ENCODE measurements around the gene RBM5.

RBM5 gene

DNA sequence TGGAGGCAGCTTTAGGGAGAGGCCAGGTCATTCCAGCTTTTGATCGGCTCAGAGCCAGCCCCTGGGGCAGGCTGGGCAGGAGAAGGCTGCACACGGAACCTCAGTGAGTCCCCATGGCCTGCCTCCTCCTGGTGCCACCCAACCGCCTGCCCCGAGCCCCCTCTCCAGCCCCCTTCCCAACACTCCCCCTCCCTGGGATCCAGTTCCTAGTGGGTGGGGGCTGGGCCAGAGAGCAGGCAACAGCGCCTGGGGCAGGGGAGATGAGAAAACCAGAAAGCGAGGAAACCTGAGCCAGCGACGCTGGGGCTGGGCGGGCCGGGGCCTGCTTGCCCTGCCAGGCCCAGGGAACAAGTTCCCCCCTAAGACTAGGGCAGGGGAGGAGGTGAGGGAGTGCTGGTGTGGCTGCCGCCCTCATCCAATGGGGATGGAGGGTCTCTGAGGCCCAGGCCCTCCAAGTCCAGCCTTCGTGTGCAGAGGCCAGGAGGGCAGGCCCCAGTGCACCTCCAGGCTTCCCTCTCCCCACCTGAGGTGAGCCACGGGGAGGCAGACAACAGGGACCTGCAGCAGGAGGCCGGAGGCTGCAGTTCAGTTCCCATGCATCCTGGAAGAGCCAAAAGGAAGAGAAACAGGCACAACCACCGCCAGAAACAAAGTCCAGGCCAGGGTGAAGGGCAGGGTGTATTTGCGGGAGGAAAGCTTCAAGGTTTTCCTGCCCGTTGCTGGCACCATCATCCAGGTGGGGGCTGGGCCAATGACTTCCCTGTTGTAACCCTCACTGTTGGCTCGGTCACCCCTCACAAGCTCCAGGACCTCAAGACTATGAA, 62.4 kb downstream of the RBM5 start:
- Histone ChIP-seq H3K36me3 (ENCODE audit: control insufficient read depth in 5 of 5, insufficient read depth in 5 of 5, low read length in 5 of 5) (no peaks in the 10 kb centered on the region), H3K27ac (ENCODE audit: low read depth, low read length) (no peak overlapping the region), H3K4me3 (ENCODE audit: low read depth in 1 of 5, low read length in 5 of 5) (no peak overlapping the region), H3K9me3 (ENCODE audit: control insufficient read depth in 5 of 5, low read length in 5 of 5) (no peaks in the 10 kb centered on the region), H3K27me3 (ENCODE audit: control insufficient read depth in 5 of 5, insufficient read depth in 4 of 5, low read length in 5 of 5) (peaks cover 3 to 6% (median 5%) of the 10 kb centered on the region in 5 donors), H3K9ac (ENCODE audit: low read length in 5 of 5) (no peak overlapping the region), H3K4me1 (ENCODE audit: control insufficient read depth in 5 of 5, insufficient read depth in 5 of 5, low read length in 5 of 5) (peaks cover 0 to 21% (median 14%) of the 10 kb centered on the region in 5 donors)

DNA sequence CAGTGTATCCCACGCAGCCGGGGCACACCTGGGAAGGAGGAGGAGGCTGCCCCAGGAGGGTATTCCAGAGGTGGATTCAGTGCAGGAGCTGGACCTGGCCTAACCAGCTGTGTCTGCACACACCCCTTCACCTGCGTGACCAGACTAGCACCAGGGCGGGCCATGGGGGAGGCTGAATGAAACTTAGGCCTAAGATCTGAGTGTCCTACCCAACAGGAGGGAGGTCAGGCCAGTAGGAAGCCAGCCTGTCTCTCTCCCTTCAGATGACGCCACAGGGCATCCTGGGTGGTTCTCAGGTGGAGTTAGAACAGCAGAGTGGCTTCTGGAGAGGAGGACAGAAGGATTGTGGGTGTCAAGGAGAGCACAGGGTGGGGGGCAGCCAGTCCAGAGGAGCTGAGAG, 63.0 kb downstream of the RBM5 start:
- Histone ChIP-seq H3K4me3 (ENCODE audit: low read depth in 1 of 5, low read length in 5 of 5) (no peak overlapping the region), H3K9ac (ENCODE audit: low read length in 5 of 5) (no peak overlapping the region), H3K27ac (ENCODE audit: low read depth, low read length) (no peak overlapping the region), H3K9me3 (ENCODE audit: control insufficient read depth in 5 of 5, low read length in 5 of 5) (no peaks in the 10 kb centered on the region), H3K4me1 (ENCODE audit: control insufficient read depth in 5 of 5, insufficient read depth in 5 of 5, low read length in 5 of 5) (peaks cover 0 to 27% (median 21%) of the 10 kb centered on the region in 5 donors), H3K27me3 (ENCODE audit: control insufficient read depth in 5 of 5, insufficient read depth in 4 of 5, low read length in 5 of 5) (peaks cover 3 to 12% (median 9%) of the 10 kb centered on the region in 5 donors), H3K36me3 (ENCODE audit: control insufficient read depth in 5 of 5, insufficient read depth in 5 of 5, low read length in 5 of 5) (no peaks in the 10 kb centered on the region)

DNA sequence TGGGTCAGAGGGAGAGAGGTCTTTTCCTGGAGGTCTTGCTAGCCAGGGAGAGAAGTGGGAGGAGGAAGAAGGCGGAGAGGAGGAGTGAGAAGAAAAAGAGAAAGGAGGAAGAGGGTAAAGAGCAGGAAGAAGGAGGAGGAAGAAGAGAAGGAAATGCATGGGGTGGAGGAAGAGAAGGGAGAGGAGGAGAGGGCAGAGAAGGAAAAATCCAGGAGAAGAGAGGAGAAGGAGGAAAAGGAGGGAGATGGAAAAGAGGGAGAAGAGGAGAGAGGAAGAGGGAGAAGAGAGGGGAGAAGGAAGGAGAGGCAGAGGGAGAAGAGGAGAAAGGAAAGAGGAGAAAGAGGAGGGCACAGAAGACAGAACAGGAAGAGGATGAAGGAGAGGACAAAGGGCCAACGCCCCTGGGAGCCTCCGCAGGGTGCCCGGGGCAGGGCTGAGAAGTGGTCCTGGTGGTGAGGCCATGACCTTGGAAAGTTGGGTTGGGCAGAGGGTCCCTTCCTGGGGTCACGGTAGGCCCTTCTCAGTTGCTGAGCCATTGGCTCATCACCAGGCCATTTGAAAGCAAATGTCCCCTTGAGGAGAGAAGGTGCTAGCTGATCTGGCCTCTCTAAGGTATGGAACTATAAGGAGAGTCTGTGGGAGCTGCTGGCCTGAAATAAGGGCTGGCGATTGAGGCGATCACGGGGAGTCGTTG, 65.2 kb downstream of the RBM5 start:
- Histone ChIP-seq H3K27me3 (ENCODE audit: control insufficient read depth in 5 of 5, insufficient read depth in 4 of 5, low read length in 5 of 5) (peaks cover 3 to 22% (median 10%) of the 10 kb centered on the region in 5 donors), H3K4me1 (ENCODE audit: control insufficient read depth in 5 of 5, insufficient read depth in 5 of 5, low read length in 5 of 5) (peaks cover 0 to 46% (median 37%) of the 10 kb centered on the region in 5 donors), H3K9me3 (ENCODE audit: control insufficient read depth in 5 of 5, low read length in 5 of 5) (no peaks in the 10 kb centered on the region), H3K27ac (ENCODE audit: low read depth, low read length) (no peak overlapping the region), H3K36me3 (ENCODE audit: control insufficient read depth in 5 of 5, insufficient read depth in 5 of 5, low read length in 5 of 5) (no peaks in the 10 kb centered on the region), H3K4me3 (ENCODE audit: low read depth in 1 of 5, low read length in 5 of 5) (peak overlapping the region in 1 of 5 donors; percentile 26), H3K9ac (ENCODE audit: low read length in 5 of 5) (no peak overlapping the region)

DNA sequence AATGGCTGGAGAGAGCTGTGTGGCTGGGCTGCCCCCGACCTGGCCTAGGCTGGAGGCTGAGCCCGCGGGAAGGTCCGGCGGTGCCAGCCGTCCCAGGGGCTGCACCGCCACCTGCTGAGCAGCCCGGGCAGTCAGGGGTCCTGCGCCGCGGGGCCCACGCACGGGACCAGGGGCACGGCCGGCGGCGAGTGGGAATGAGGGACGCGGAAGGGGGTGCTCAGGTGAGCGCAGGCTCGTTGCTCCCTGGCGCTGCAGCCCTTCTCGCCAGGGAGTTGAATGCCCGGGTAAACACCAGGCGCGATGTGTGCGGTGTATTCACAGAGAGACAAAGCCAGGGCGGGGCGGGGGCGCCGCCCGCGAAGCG, 65.7 kb downstream of the RBM5 start:
- Histone ChIP-seq H3K9me3 (ENCODE audit: control insufficient read depth in 5 of 5, low read length in 5 of 5) (no peaks in the 10 kb centered on the region), H3K9ac (ENCODE audit: low read length in 5 of 5) (no peak overlapping the region), H3K27ac (ENCODE audit: low read depth, low read length) (no peak overlapping the region), H3K36me3 (ENCODE audit: control insufficient read depth in 5 of 5, insufficient read depth in 5 of 5, low read length in 5 of 5) (no peaks in the 10 kb centered on the region), H3K27me3 (ENCODE audit: control insufficient read depth in 5 of 5, insufficient read depth in 4 of 5, low read length in 5 of 5) (peaks cover 3 to 22% (median 10%) of the 10 kb centered on the region in 5 donors), H3K4me3 (ENCODE audit: low read depth in 1 of 5, low read length in 5 of 5) (peak overlapping the region in 2 of 5 donors; percentile 26 to 53), H3K4me1 (ENCODE audit: control insufficient read depth in 5 of 5, insufficient read depth in 5 of 5, low read length in 5 of 5) (peaks cover 0 to 51% (median 37%) of the 10 kb centered on the region in 5 donors)

DNA sequence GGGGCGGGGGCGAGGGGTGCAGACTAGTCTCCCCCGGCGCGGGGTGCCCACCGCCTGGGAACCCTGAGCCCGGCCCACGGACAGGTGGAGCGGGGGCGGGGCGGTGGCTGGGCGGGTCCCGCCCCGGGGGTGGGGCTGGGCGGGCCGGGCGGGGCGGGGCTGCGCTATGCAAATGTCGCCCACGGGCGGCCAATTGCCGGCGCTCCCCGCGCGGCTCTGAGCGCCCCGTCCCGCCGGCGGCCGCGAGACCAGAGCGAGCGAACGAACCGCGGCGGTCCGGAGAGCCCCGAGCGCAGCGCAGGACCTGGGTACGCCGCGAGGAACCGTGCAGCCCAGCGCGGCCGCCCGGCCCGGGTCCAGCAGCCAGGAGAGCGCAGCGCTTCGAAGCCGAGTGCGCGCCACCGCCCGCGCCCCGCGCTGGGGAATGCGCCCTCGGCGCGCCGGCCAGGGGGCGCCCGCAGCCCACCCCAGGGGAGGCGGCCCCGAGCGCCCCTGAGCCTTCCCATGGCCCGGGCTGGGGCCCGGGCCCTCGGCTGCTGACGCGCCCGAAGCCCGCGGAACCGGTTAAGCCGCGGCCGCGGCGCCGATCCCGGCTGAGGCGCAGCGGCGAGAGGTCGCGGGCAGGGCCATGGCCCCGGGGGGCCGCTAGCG, 66.2 kb downstream of the RBM5 start, which contains the start of gene SEMA3F:
TSS of gene SEMA3F (plus strand) at position 485 of the 651 bp plus-strand sequence. CDS start 4,299 bp downstream, outside the sequence.
- Histone ChIP-seq H3K36me3 (ENCODE audit: control insufficient read depth in 5 of 5, insufficient read depth in 5 of 5, low read length in 5 of 5) (no peaks in the 10 kb centered on the region), H3K4me3 (ENCODE audit: low read depth in 1 of 5, low read length in 5 of 5) (peak within 1 kb of the TSS; percentile 55 to 78 (median 73)), H3K9ac (ENCODE audit: low read length in 5 of 5) (peak within 1 kb of the TSS in 4 of 5 donors; percentile 27 to 86 (median 64)), H3K4me1 (ENCODE audit: control insufficient read depth in 5 of 5, insufficient read depth in 5 of 5, low read length in 5 of 5) (peaks cover 0 to 56% (median 39%) of the 10 kb centered on the region in 5 donors), H3K27ac (ENCODE audit: low read depth, low read length) (peak within 1 kb of the TSS; percentile 83), H3K9me3 (ENCODE audit: control insufficient read depth in 5 of 5, low read length in 5 of 5) (no peaks in the 10 kb centered on the region), H3K27me3 (ENCODE audit: control insufficient read depth in 5 of 5, insufficient read depth in 4 of 5, low read length in 5 of 5) (peaks cover 3 to 22% (median 10%) of the 10 kb centered on the region in 5 donors)

DNA sequence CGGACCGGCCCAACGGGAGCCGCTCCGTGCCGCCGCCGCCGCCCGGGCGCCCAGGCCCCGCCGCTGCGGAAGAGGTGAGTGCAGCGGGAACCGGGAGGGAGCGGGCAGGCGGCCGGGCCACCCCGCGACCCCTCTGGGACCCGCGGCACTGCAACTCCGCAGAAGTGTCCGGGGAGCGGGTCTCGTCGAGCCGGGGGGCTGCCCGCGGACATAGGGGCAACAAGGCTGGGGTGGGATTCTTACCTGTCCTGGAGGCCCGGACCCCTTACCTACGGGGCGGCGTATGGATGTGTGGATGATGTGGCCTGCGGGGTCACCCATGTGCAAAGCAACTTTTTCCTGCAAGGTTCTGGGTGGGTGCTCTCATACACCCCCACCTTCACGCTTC, 66.8 kb downstream of the RBM5 start:
- Histone ChIP-seq H3K9ac (ENCODE audit: low read length in 5 of 5) (peak overlapping the region in 4 of 5 donors; percentile 27 to 86 (median 55)), H3K27me3 (ENCODE audit: control insufficient read depth in 5 of 5, insufficient read depth in 4 of 5, low read length in 5 of 5) (peaks cover 3 to 22% (median 10%) of the 10 kb centered on the region in 5 donors), H3K4me1 (ENCODE audit: control insufficient read depth in 5 of 5, insufficient read depth in 5 of 5, low read length in 5 of 5) (peaks cover 0 to 62% (median 44%) of the 10 kb centered on the region in 5 donors), H3K9me3 (ENCODE audit: control insufficient read depth in 5 of 5, low read length in 5 of 5) (no peaks in the 10 kb centered on the region), H3K36me3 (ENCODE audit: control insufficient read depth in 5 of 5, insufficient read depth in 5 of 5, low read length in 5 of 5) (no peaks in the 10 kb centered on the region), H3K27ac (ENCODE audit: low read depth, low read length) (peak overlapping the region; percentile 83), H3K4me3 (ENCODE audit: low read depth in 1 of 5, low read length in 5 of 5) (peak overlapping the region; percentile 55 to 78 (median 73))

DNA sequence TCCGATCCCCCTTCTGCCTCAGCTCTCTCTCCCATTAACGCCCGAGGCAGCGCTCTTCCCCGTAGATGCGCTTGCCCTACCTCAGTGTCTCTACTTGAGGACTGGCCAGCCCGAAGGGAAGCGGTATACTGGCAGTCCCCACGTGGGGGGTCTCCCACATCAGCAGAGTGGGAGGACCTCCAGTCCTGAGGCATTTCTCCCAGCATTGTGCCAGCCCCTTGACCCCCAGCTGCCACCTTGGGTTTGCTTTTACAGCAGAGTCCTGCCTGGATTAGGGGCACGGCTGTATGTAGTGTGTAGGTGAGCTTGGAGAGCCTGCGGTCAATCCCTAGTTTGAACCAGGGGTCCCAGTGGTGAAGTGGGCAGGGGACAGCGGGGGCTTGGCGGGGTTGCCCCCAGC, 67.2 kb downstream of the RBM5 start:
- no peaks in the 10 kb centered on the region for H3K9me3 ChIP-seq (ENCODE audit: control insufficient read depth in 5 of 5, low read length in 5 of 5)
- H3K4me3 ChIP-seq (ENCODE audit: low read depth in 1 of 5, low read length in 5 of 5) = peak overlapping the region; percentile 55 to 78 (median 73)
- H3K27me3 ChIP-seq (ENCODE audit: control insufficient read depth in 5 of 5, insufficient read depth in 4 of 5, low read length in 5 of 5) = peaks cover 3 to 22% (median 10%) of the 10 kb centered on the region in 5 donors
- peaks cover 0 to 66% (median 45%) of the 10 kb centered on the region in 5 donors for H3K4me1 ChIP-seq (ENCODE audit: control insufficient read depth in 5 of 5, insufficient read depth in 5 of 5, low read length in 5 of 5)
- peak overlapping the region in 4 of 5 donors; percentile 27 to 86 (median 55) for H3K9ac ChIP-seq (ENCODE audit: low read length in 5 of 5)
- H3K36me3 ChIP-seq (ENCODE audit: control insufficient read depth in 5 of 5, insufficient read depth in 5 of 5, low read length in 5 of 5) = no peaks in the 10 kb centered on the region
- H3K27ac ChIP-seq (ENCODE audit: low read depth, low read length) = peak overlapping the region; percentile 83

DNA sequence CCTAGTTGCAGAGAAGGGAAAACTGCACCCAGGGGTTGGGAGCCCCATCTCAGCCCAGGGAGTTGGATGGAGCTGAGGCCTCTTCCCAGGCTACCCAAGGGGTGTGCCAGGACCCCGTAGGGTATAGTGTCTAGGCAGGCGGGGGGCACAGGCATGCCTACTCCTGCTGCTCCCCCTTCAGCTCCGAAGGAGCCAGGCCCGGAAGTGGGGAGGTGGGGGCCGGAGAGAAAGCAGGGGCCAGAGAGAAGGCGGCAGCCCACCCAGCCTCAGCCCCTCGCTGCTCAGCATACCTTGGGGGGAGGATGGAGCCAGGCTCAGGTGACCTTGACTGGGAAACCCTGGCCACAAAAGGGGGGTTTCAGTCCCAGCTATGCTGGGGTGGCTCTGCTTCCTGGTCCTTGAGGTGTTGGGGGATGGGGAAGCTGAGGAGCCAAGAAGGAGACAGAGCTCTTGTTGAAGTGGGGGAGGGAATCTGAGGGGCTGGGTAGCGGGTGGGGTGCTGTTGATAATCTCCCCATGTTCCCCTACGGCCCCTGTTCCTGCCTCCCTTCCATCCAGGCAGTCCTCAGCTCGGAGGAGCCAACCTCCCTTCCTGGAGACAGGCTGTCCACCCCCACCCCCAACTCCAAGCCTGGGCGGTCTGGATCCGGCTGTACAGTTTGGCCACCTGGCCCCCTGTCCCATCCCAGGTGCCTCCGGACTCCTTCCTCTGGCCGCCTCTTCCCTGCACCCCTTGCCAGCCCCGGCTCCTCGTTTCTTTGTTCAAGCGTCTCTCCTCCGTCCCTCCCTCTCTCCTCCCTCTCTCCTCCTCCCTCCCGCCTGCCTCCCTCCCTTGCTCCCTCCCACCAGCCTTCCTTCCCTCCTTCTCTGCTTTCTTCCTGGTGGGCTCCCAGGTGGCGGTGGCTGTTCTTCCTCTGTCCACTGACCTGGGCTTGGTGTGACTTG, 68.1 kb downstream of the RBM5 start:
- H3K4me1 ChIP-seq (ENCODE audit: control insufficient read depth in 5 of 5, insufficient read depth in 5 of 5, low read length in 5 of 5) = peaks cover 0 to 73% (median 49%) of the 10 kb centered on the region in 5 donors
- peak overlapping the region in 4 of 5 donors; percentile 8 to 86 (median 60) for H3K9ac ChIP-seq (ENCODE audit: low read length in 5 of 5)
- peaks cover 3 to 22% (median 10%) of the 10 kb centered on the region in 5 donors for H3K27me3 ChIP-seq (ENCODE audit: control insufficient read depth in 5 of 5, insufficient read depth in 4 of 5, low read length in 5 of 5)
- no peaks in the 10 kb centered on the region for H3K9me3 ChIP-seq (ENCODE audit: control insufficient read depth in 5 of 5, low read length in 5 of 5)
- H3K36me3 ChIP-seq (ENCODE audit: control insufficient read depth in 5 of 5, insufficient read depth in 5 of 5, low read length in 5 of 5) = no peaks in the 10 kb centered on the region
- H3K27ac ChIP-seq (ENCODE audit: low read depth, low read length) = peak overlapping the region; percentile 83
- H3K4me3 ChIP-seq (ENCODE audit: low read depth in 1 of 5, low read length in 5 of 5) = peak overlapping the region in 4 of 5 donors; percentile 69 to 78 (median 74)
